GM18502 (cell line): ENCODE measurements around the gene GOT1.
A peak's percentile ranks its signal among the peaks of the same experiment; 100 is the strongest.

ENCODE experiments used
- ATAC-seq: cut with Tn5 transposase; IDR thresholded peaks from one replicate; pipeline ENCODE4 v1.9.1; 2021; ENCODE audit warnings: mild to moderate bottlenecking; ENCODE audit not compliant: unreplicated experiment, poor library complexity

GOT1 gene

GRCh38 chr10:99435986-99436638, 5.7 kb upstream of the GOT1 start:
- ATAC-seq = no peak

GRCh38 chr10:99433378-99434020, 3.1 kb upstream of the GOT1 start:
- ATAC-seq = no peak

- no peak for ATAC-seq
Measured at GRCh38 chr10:99432881-99433280, 2.5 kb upstream of the GOT1 start.

- ATAC-seq = no peak
Measured at GRCh38 chr10:99432047-99432446, 1.6 kb upstream of the GOT1 start.

GRCh38 chr10:99431190-99431760, 851 bp upstream of the GOT1 start:
- ATAC-seq = no peak

DNA sequence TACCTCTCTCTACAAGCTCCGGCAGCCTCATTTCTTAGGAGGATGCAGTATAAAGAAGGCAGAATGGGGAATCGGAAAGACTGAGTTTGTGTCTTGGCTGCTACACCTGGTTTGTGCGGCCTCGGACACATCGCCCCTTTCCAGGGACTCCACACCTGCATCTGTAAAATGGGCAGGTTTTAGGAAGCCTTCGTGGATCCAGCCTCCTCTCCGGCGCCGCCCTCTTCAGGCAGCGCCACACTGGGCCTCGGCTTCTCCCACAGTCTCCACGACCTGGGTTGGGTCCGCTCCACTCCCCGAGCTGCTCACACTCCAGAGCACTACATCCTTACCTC, 341 bp downstream of the GOT1 start:
- peak; percentile 23 for ATAC-seq

GRCh38 chr10:99429517-99430095, 818 bp downstream of the GOT1 start:
- no peak for ATAC-seq

DNA sequence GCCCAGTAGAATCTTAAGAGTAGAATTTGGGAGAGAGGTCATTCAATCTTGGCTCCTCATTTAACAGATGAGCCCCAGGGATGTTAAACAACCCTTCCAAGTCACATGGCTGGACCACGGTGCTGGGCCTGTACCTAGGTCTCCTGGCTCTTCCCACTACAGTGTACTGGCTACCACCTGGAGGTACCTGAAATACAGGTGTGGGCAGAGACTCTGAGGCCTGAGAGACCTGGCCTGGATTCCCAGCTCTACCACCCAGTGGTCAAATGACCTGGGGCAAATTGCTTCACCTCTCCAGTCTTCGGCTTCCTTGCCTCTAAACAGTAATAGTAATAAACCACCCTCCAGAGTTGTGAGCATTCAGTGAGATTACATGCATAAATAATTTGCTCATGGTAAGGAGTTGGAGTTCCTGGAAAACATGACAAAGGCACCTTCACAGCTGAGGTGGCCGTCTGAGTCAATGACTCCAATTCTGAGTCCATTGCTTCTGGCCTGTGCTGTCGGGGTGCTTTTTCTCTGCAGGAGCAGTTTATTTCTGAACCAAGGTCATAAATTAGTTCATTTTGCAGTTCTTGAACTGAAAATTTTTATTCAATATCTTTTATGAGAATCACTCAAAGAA, 2.7 kb downstream of the GOT1 start:
- no peak for ATAC-seq

DNA sequence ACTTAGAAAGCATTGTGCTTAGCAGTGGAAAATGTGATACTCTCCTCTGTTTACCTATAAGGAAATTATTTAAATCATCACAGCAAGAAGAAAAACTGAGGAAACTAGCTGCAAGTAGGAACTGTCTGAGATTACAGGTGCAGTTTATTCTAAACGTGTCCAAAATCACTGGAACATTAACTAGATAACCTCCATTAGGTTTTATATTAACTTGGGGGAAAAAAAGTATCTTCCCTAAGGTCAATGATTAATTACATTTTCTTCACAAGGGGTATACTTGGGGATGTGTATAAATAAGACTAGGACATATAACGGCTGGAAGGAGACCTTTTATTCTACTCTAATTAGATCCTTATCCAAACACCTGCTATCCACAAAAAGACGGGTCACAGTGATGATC, 3.7 kb downstream of the GOT1 start:
- no peak for ATAC-seq

DNA sequence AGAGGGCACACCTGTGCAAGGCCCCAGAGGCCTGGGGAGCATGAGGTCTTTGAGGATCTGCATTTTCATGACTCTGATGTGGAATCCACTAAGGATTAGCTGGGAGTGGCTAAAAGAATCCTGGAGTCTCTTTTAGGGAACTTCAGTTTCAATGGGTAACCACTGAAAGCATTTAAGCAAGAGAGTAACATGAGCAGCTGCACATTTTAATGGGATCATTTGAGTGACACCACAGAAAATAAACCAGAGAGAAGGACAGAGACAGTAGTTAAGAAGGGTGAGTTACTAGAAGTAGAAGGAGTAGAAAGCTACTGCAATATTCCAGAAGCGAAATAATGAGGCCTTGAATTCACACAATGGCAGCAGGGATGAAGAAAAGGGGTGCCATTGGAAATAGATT, 5.2 kb downstream of the GOT1 start:
- no peak for ATAC-seq

DNA sequence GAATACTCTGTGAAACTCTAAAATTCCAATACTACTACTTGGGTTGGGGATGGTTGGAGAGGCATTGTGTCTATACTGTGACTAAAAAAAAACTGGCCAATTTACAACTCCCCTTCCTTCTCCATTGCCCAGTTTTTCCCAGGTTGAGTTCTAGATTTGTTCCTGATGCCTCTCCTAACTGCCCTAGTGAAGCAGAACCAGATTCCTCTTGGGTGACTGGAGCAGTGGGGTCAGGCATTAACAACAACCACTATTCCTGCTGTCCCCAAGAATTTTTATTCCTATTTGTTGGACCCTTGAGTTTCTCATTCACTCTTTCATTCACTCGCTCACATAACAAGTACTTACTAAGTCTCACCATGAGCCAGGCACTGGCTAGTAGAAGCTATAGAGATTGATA, 5.8 kb downstream of the GOT1 start:
- ATAC-seq = no peak

GRCh38 chr10:99422529-99423096, 7.8 kb downstream of the GOT1 start:
- no peak for ATAC-seq

GRCh38 chr10:99421233-99421739, 9.1 kb downstream of the GOT1 start:
- ATAC-seq = no peak

GRCh38 chr10:99419688-99420087, 10.7 kb downstream of the GOT1 start:
- no peak for ATAC-seq

GRCh38 chr10:99418910-99419624, 11.4 kb downstream of the GOT1 start:
- ATAC-seq = no peak

DNA sequence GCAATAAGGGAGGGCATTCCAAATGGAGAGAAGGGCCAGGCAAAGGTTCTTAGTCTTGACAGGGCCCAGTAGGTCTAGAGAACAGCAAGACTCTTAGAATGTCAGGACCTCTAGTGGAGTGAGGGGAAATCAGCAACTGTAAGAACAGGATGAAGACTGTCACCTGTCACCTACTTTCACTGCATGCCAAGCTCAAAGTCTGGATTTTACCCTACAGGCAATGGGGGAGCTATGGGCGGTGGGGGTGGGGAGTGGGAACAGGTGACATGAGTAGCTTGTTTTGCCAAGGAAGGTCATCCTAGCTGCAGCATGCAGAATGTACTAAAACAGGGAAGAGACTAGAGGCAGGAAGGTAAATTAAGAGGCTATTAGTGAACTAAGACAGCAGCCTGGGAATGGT, 18.3 kb downstream of the GOT1 start:
- ATAC-seq = no peak

DNA sequence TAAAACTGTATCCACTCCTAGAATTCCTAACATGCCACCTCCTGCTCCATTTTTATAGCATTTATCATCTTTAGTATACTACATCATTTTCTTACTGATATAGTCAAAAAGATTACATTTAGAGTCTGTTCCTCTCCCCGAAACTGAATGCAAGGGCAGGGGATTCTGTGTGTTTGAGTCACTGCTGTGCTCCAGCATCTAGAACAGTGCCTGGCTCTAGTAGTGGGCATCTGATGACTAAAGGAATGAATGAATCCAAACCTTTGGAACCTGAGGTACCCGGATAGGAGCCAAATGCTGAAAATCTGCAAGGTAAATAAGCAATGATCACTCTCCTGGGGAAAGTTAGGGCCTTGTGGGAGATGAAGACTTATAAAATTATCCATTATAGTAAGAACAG, 18.9 kb downstream of the GOT1 start:
- ATAC-seq = no peak

GRCh38 chr10:99410876-99411275, 19.5 kb downstream of the GOT1 start:
- ATAC-seq = no peak

GRCh38 chr10:99410146-99410545, 20.3 kb downstream of the GOT1 start:
- ATAC-seq = no peak

DNA sequence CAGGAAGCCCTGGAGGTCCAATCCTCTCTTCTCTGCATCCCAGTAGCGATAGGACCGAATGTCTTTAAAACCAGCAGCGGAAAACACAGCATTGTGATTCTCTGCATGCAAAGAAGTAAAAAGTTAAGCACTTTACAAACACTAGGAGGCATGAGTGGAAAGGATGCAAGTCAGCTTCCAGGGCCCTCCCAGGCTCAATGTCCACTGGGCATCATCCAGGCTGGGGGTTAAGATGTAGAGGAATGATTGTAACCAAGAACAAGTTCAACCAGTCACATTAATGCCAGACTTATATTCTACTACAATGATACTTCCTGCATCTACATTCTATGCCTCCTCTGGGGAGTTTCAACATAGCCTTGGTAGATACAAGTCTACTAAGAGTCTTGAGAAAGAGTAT, 24.3 kb downstream of the GOT1 start:
- ATAC-seq = no peak
